Testis (tissue), 2 donors: ENCODE results near the gene CFAP77.

Experiments
- CTCF ChIP-seq, 3 experiments: fragments of 450-650 bp in 2 of 3; fragments of 200-600 bp in 1 of 3; sonication (generic) in 1 of 3; IDR thresholded peaks; one replicate each; pipeline ENCODE4 v1.5.1; 2016 to 2019; ENCODE audit warnings: antibody characterized with exemption in 3 of 3, mild to moderate bottlenecking in 2 of 3, moderate library complexity in 1 of 3
- POLR2A ChIP-seq: fragments of 450-650 bp; IDR thresholded peaks from one replicate; pipeline ENCODE4 v1.6.1; 2017; ENCODE audit warnings: antibody characterized with exemption, mild to moderate bottlenecking, moderate library complexity

- TF ChIP-seq POLR2A (no peak), CTCF (IDR thresholded peaks at IDR 0.05) (no peak)
Observed at GRCh38 chr9:132531710-132532570, 121.9 kb downstream of the CFAP77 start.
